ENCODE results near the gene CCL26.
"Not testable (repeated sequence)": the region's sequence is repeated elsewhere in the genome, so short reads cannot be mapped to it uniquely, and the experiment has no call there.

The CCL26 gene

DNA sequence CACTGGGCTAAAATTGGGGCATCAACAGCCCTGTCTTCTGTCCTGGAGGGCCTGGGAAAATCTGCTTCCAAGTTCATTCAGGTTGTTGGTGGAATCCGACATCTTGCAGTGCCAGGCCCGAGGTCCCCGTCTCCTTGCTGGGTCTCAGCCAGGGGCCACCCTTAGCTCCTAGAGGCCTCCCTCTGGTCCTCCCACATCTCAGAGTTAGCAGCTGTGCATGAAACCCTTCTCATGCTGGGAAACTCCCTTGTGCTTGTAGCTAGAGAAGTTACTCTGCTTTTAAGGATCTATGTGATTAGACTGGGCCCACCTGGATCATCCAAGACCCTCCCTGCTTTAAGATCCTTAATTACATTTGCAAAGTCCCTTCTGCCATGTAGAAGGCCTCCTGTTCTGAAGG is 48.6 kb downstream of the CCL26 start:
- POLR2A ChIA-PET = no interaction called here
- CTCF ChIA-PET = no interaction called here
- TF ChIP-seq, protein P1, sequence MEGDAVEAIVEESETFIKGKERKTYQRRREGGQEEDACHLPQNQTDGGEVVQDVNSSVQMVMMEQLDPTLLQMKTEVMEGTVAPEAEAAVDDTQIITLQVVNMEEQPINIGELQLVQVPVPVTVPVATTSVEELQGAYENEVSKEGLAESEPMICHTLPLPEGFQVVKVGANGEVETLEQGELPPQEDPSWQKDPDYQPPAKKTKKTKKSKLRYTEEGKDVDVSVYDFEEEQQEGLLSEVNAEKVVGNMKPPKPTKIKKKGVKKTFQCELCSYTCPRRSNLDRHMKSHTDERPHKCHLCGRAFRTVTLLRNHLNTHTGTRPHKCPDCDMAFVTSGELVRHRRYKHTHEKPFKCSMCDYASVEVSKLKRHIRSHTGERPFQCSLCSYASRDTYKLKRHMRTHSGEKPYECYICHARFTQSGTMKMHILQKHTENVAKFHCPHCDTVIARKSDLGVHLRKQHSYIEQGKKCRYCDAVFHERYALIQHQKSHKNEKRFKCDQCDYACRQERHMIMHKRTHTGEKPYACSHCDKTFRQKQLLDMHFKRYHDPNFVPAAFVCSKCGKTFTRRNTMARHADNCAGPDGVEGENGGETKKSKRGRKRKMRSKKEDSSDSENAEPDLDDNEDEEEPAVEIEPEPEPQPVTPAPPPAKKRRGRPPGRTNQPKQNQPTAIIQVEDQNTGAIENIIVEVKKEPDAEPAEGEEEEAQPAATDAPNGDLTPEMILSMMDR (IDR thresholded peaks at IDR 0.05; ENCODE audit: insufficient read depth, low read length, missing control alignments) = no peak
- no peak for DNase-seq (ENCODE audit: low read depth, low spot score)
- H3K4me3 ChIP-seq (ENCODE audit: low read depth, low read length) = no peak overlapping the region

DNA sequence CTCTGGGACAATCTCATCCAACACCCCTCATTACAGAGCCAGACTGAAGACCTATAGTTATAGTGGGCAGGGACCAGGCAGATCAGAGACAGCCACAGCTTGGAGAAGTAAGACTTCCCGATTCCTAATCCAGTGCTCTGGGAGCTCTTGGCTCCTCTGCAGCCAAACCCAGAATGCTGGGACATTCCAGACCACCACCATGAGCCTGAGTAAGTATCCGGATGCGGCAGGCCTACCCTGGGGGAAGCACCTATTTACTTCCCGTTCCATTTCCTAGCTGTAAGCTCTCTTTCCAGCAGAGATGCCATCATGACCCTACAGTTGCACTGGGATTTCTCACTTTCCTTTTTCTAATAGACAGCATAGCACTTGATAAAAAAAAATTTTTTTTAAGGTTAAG is 49.6 kb downstream of the CCL26 start:
- TF ChIP-seq, protein P1 (IDR thresholded peaks at IDR 0.05; ENCODE audit: insufficient read depth, low read length, missing control alignments) = no peak
- ChIA-PET POLR2A (no interaction called here), CTCF (no interaction called here)
- H3K4me3 ChIP-seq (ENCODE audit: low read depth, low read length) = no peak overlapping the region
- DNase-seq (ENCODE audit: low read depth, low spot score) = no peak

DNA sequence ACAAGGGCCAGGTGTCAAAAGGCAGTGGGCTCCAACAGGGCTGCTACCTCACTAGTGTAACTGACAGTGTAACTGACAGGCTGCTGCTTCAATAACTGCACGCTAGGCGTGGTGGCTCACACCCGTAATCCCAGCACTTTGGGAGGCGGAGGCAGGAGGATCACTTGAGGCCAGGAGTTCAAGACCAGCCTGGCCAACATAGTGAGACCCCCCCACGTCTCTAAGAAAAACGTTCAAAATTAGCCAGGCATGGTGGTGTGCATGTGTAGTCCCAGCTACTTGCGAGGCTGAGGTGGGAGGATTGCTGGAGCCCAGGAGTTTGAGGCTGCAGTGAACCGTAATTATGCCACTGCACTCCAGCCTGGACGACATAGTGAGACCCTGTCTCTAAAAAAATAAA is 50.1 kb downstream of the CCL26 start:
- POLR2A ChIA-PET; H3K4me3 ChIP-seq (ENCODE audit: low read depth, low read length); DNase-seq (ENCODE audit: low read depth, low spot score); CTCF ChIA-PET: not testable (repeated sequence)

DNA sequence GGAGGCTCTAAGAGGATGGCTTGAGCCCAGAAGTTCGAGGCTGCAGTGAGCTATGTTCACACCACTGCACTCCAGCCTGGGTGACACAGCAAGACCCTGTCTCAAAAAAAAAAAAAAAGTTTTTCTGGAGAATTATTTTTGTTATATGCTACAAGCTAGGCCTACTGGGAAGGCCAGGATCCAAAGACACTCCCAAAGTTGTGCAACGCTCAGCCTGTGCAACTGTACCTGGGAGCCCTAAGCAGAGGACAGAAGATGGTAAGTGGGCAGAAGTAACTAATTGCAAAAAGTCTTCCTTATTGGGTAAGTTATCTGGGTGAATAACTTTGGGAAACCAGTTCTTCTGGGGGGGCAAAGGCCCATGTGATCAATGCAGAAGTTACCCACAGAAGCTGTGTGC is 50.6 kb downstream of the CCL26 start:
- TF ChIP-seq, protein P1 (IDR thresholded peaks at IDR 0.05; ENCODE audit: insufficient read depth, low read length, missing control alignments) = no peak
- CTCF ChIA-PET = no interaction called here
- DNase-seq (ENCODE audit: low read depth, low spot score) = no peak
- POLR2A ChIA-PET = no interaction called here
- H3K4me3 ChIP-seq (ENCODE audit: low read depth, low read length) = no peak overlapping the region

DNA sequence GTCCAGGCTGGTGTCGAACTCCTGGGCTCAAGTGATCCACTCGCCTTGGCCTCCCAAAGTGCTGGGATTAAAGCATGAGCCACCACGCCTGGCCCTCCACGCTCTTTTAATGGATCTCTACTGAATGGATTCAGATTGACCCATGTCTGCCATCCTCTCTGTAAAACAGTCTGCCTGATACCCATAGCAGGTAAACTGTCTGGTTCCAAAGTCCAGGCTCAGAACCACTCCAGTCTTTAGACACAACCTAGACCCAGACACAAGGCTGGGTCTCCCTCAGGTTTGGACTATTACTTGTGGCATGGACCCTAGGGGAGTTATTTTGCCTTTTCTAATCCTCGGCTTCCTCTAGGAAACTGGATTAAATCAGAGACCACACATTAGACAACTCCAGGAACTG is 52.4 kb downstream of the CCL26 start:
- TF ChIP-seq, protein P1 (IDR thresholded peaks at IDR 0.05; ENCODE audit: insufficient read depth, low read length, missing control alignments) = no peak
- no peak overlapping the region for H3K4me3 ChIP-seq (ENCODE audit: low read depth, low read length)
- ChIA-PET CTCF (no interaction called here), POLR2A (no interaction called here)
- DNase-seq (ENCODE audit: low read depth, low spot score) = no peak

Data from AG04449 (cell line).